GM11168 (cell line): ENCODE results near the gene TBX20.

Experiments used
- in situ Hi-C: fragments of 300-500 bp; cut with MboI; formaldehyde crosslinking; loops from one replicate; pipeline ENCODE4 v1.12.0; 2022; ENCODE audit warnings: low sequenced_read_pairs; ENCODE audit not compliant: unreplicated experiment

Gene TBX20

GRCh38 chr7:35253710-35254495 is at the start of gene TBX20:
Gene TBX20, minus strand, starts transcription at chr7:35254100. Its CDS starts 480 bp downstream, at chr7:35253620.
- in situ Hi-C loops: no loop called here

GRCh38 chr7:35289376-35289775 is 35.5 kb upstream of the TBX20 start:
- in situ Hi-C loops: no loop called here

GRCh38 chr7:35286986-35287385 is 33.1 kb upstream of the TBX20 start:
- in situ Hi-C loops: no loop called here

GRCh38 chr7:35286422-35286821 is 32.5 kb upstream of the TBX20 start:
- in situ Hi-C loops: no loop called here

- in situ Hi-C loops: no loop called here
Observed at GRCh38 chr7:35285799-35286198, 31.9 kb upstream of the TBX20 start.

- in situ Hi-C loops: no loop called here
Observed at GRCh38 chr7:35280902-35281301, 27.0 kb upstream of the TBX20 start.

- in situ Hi-C loops: no loop called here
Observed at GRCh38 chr7:35277359-35277758, 23.5 kb upstream of the TBX20 start.

GRCh38 chr7:35272246-35272645 is 18.3 kb upstream of the TBX20 start:
- in situ Hi-C loops: no loop called here

- in situ Hi-C loops: no loop called here
Observed at GRCh38 chr7:35268953-35269352, 15.1 kb upstream of the TBX20 start.

- in situ Hi-C loops: no loop called here
Observed at GRCh38 chr7:35267411-35267810, 13.5 kb upstream of the TBX20 start.

GRCh38 chr7:35263396-35263795 is 9.5 kb upstream of the TBX20 start:
- in situ Hi-C loops: no loop called here

- in situ Hi-C loops: no loop called here
Observed at GRCh38 chr7:35261476-35262285, 7.8 kb upstream of the TBX20 start.

- in situ Hi-C loops: no loop called here
Observed at GRCh38 chr7:35261041-35261440, 7.1 kb upstream of the TBX20 start.

- in situ Hi-C loops: no loop called here
Observed at GRCh38 chr7:35260246-35260645, 6.3 kb upstream of the TBX20 start.

GRCh38 chr7:35259523-35259908 is 5.6 kb upstream of the TBX20 start:
- in situ Hi-C loops: no loop called here

GRCh38 chr7:35258868-35259522 is 5.1 kb upstream of the TBX20 start:
- in situ Hi-C loops: no loop called here

- in situ Hi-C loops: no loop called here
Observed at GRCh38 chr7:35258125-35258867, 4.4 kb upstream of the TBX20 start.

GRCh38 chr7:35257251-35258124 is 3.6 kb upstream of the TBX20 start:
- in situ Hi-C loops: no loop called here
